ENCODE data around the gene LINGO3. TPM values are rescaled to one million over a fixed set of nuclear protein-coding genes. Genes with fewer than 3 reads are reported as not detected.

LINGO3 gene
- total and polyA plus RNA-seq, 10 of the 15 experiments (the other 5 are each of a cell fraction or from before 2014, with no cell fraction given): 0.09 to 2.0 (median 0.40) TPM; not detected in 5

- no peaks in the 10 kb centered on the region for H3K9me3 ChIP-seq (replicated peaks; ENCODE audit: control insufficient read depth, insufficient read depth, low read length)
- H2AFZ ChIP-seq (ENCODE audit: control insufficient read depth, low read depth, low read length): peak overlapping the region; percentile 72
- H3K27me3 ChIP-seq (replicated peaks in 1 of 2; ENCODE audit: control insufficient read depth in 2 of 2, insufficient read depth in 2 of 2, low read length in 1 of 2): no peaks in the 10 kb centered on the region
- peak overlapping the region; percentile 72 for H3K9ac ChIP-seq (ENCODE audit: control insufficient read depth, insufficient read depth, low read length)
- H3K4me3 ChIP-seq: peak overlapping the region; percentile 90
- ChIA-PET POLR2A (interaction anchor here (0.6 to 1.9 kb wide), 12 partner anchors 11 to 528 kb away, joined by 3 to 7 read pairs (median 4); partner anchors contain the start of gene GADD45B), CTCF (interaction anchor here (1.0 to 2.1 kb wide), 8 partner anchors 11 to 283 kb away, joined by 3 to 11 read pairs (median 4); no protein-coding TSS in a partner anchor), RAD21 (ENCODE audit: unreplicated experiment) (interaction anchor here (1.0 to 1.6 kb wide), 6 partner anchors 39 to 309 kb away, joined by 3 to 10 read pairs (median 3); no protein-coding TSS in a partner anchor), SMC1A (ENCODE audit: uncharacterized antibody, unreplicated experiment) (interaction anchor here (0.6 to 1.7 kb wide), 7 partner anchors 9 to 172 kb away, joined by 3 to 8 read pairs (median 5); no protein-coding TSS in a partner anchor)
- in situ Hi-C loops (cut with MboI): no loop called here
- peak; percentile 86 for DNase-seq (ENCODE audit: low read depth, low spot score)
- intact Hi-C loops (cut with micrococcal nuclease; ENCODE audit: unreplicated experiment): loop anchor here (1.0 to 5.0 kb wide), 4 partner anchors 39 to 294 kb away; partner anchors contain the start of genes PLEKHJ1 and SF3A2
- peaks cover 35% of the 10 kb centered on the region for H3K4me1 ChIP-seq (ENCODE audit: control insufficient read depth, insufficient read depth, low read length)
- peak; percentile 97 for FAIRE-seq
- peaks cover 0 to 2% of the 10 kb centered on the region in 2 experiments; a peak in 1 of 4 replicates for H3K36me3 ChIP-seq (ENCODE audit: control insufficient read depth in 2 of 2, insufficient read depth in 2 of 2, low read length in 1 of 2)
- H4K20me1 ChIP-seq (ENCODE audit: control insufficient read depth, insufficient read depth): 0 out of 2 replicates have a peak, but pooled peaks cover 3% of the 10 kb centered on the region
- peaks cover 61% of the 10 kb centered on the region for H3K79me2 ChIP-seq (ENCODE audit: control insufficient read depth, insufficient read depth, low read length)
- peak overlapping the region; percentile 76 for H3K27ac ChIP-seq (ENCODE audit: control insufficient read depth, insufficient read depth)
- peak overlapping the region; percentile 36 for H3K4me2 ChIP-seq (ENCODE audit: control insufficient read depth, insufficient read depth)
- peak; percentile 72 for ATAC-seq
- WGBS (ENCODE audit: insufficient coverage, insufficient replicate concordance, low lambda C conversion rate, missing lambda C conversion rate): 0% methylated on average over 18 of the region's 18 CpGs
- BruUV-seq (replicated peaks): TSS peak; percentile 81
- no peak for TF ChIP-seq NFXL1 (IDR thresholded peaks at IDR 0.05; ENCODE audit: borderline replicate concordance)
- no peak for TF ChIP-seq NR2C2 (IDR thresholded peaks at IDR 0.05; ENCODE audit: borderline replicate concordance, control insufficient read depth, insufficient read length, low read depth)
- no peak for TF ChIP-seq ZNF687 (IDR thresholded peaks at IDR 0.05)
- 0 out of 2 replicates have a peak, but pooled peaks have one; percentile 12 for TF ChIP-seq PML (IDR thresholded peaks at IDR 0.05; ENCODE audit: low read length)
- no peak for TF ChIP-seq ZNF217 (IDR thresholded peaks at IDR 0.05)
- no peak for TF ChIP-seq ZBTB33 (IDR thresholded peaks at IDR 0.05)
- TF ChIP-seq SP1 (IDR thresholded peaks at IDR 0.05; ENCODE audit: low read depth, low read length): no peak
- no peak for TF ChIP-seq NR2C1 (IDR thresholded peaks at IDR 0.05)
- no peak for TF ChIP-seq YBX1 (IDR thresholded peaks at IDR 0.05)
- peak; percentile 53; the same call in 1 of the 2 replicates for TF ChIP-seq NBN (IDR thresholded peaks at IDR 0.05)
- TF ChIP-seq YY1 (IDR thresholded peaks at IDR 0.05; ENCODE audit: low read depth, low read length): 0 out of 2 replicates have a peak, but pooled peaks have one; percentile 10
- TF ChIP-seq SPI1 (IDR thresholded peaks at IDR 0.05; ENCODE audit: borderline replicate concordance, insufficient read depth, low read depth, low read length): peak; percentile 57; the same call in 1 of the 2 replicates
- TF ChIP-seq ETV6 (conservative IDR thresholded peaks at IDR 0.05 in 1 of 2, IDR thresholded peaks at IDR 0.05 in 1 of 2; ENCODE audit: borderline replicate concordance in 1 of 2, low read depth in 1 of 2): no peak
- peak; percentile 72 for TF ChIP-seq ATF7 (IDR thresholded peaks at IDR 0.05; ENCODE audit: low read depth)
- no peak for TF ChIP-seq TCF12 (IDR thresholded peaks at IDR 0.05; ENCODE audit: low read depth, low read length)
Measured at GRCh38 chr19:2327773-2328400, 19.9 kb upstream of the LINGO3 start.

Measured in GM12878 (cell line).